ENCODE data around the gene TRIM7. TPM values are rescaled to one million over a fixed set of nuclear protein-coding genes. Genes with fewer than 3 reads are reported as not detected.

The TRIM7 gene
- under 1 TPM; 0.16 to 0.56 (median 0.30) TPM for polyA plus RNA-seq (ENCODE audit: insufficient read length in 4 of 4)

DNA sequence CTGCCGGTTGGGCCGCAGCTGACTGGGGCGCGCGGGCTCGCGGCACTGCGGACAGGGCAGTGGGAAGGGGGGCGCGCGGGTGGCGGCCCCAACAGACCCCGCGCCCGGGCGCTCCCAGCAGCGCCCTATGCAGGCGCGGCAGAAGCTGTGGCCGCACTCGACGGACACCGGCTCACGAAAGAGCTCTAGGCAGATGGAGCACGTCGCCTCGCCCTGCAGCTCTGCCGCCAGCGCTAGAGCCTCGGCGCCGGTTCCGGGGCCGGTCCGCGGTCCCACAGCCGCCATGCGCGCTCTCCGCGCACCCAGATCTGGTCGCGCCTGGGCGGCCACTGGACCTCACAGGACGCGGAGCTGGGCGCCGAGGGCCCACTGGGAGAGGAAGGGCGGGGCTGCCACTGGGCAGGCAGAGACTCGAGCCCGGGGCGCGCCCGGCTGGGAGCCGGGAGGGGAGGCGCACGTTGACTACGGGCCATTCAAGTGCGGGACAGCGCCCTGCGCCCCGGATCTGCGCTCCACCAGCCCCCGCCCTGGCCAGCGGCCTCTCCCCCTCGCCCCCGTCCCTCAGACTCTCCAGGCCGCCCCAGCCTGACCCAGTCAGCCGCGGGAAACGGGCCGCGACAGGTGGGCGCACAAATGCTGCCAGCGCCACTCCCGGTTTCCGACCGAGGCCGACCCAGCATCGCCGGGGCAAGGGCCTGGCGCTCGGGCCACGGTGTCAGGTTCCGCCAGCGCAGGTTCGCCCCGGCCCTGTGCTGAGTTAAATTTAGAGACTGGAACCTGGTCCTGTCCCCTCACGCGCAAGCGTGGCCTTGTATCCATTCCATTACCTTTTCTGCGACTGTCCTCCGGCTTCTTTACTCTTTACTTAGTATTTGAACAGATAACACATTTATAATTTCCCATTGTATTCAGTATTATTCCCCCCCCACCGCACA lies at the start of gene TRIM7:
TRIM7 (minus strand) TSS at position 371 of the 935 bp plus-strand sequence; CDS start at position 285, 86 bp downstream.
- DNase-seq (ENCODE audit: low read depth in 4 of 4, low spot score in 3 of 4) = no peak

DNA sequence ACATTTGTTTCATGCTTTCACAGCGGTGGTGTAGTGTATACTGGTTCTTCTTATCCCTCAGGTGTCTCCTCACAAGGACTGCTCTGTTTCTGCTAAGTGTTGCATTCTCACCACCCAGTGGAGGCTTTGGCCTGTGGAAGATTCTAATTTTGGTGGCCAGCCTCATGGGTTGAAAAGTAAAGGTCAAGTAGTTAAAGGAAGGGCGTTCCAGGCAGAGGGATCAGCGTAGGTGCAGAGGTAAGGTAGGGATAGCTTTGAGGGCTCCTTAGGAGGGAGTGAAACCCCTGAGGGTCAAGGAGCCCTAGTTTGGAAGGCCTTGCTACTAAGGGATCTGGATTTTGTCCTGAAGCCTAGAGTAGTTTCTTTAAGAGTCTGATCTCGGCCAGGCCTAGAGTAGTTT lies 43.3 kb upstream of the TRIM7 start:
- no peak for DNase-seq (ENCODE audit: low read depth in 4 of 4, low spot score in 3 of 4)

DNA sequence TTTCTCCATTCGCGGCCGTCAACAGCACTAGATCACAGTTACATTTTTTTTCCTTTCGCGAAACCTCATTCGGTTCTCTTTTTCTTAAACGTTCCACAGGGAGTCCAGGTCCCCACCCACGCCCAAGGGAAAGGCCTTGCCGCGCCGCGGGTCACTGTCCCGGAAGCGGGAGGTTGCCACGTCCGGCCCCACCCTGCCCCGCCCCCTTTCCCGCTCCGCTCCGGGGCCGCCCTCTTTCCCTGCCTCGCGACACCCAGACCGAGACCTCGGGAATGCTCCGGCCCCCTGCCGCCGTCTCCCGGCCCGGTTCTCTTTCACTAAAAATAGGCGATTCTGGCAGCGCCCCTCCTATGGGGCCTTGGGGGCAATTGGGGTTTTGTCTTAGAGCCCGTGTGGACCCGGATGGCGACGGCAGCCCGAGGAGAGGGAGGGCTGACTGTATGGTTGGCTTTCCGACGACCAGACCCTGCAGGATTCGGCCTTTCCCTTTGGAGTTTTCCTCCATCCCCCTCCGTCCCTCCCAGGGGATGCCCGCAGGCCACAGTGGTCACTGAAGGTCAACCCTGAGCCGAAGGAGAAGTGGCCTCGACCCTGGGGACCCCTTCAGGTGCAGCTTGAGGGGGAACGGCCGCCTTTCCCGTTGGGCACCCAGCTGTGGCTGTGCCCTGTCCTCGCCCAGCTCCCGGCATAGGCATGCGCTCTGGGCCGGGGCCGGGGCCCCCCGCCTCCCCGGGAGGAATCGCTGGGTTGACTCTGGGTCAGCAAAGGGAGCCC lies 41.5 kb upstream of the TRIM7 start:
- peak in 2 of 4 donors; percentile 72 for DNase-seq (ENCODE audit: low read depth in 4 of 4, low spot score in 3 of 4)

DNA sequence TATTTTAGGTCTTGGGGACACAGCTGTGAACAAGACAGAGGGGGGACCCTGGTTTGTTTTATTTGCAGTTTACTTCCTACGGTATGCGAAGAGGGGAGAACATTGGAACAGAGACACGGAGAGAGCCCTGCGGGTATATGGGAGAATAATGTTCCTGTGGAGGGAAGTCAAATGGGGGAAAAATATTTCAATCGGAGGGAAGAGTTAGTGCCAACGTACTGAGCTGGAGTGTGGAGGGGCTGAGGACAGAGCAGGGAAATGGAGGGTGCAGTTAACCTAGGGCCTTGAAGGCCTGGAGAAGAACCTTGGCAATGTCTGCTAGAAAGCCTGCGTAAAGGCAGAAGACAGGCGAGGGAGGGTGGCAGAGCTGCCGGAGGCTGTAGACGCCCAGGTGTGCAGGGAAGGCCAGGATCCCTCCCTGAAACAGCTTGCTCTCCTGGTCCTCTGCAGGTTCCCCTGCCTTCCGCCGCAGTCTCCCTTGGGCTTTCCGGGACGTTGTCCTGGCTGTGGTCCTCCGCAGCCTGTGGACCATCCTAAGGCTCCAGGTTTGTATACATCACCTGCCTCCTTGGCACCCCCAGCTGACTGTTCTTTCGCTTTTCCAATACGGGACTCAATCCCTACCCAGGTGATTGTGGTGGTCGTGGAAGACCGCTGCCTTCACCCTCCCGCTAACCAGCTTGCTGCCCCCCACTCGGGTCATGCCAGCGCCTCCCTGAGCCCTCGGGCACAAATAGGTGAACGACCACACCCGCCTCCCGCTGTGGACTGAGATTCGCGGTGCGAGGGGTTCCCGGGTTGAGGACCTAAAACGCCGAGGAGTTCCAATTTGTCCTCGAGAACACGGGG lies 40.7 kb upstream of the TRIM7 start:
- no peak for DNase-seq (ENCODE audit: low read depth in 4 of 4, low spot score in 3 of 4)

DNA sequence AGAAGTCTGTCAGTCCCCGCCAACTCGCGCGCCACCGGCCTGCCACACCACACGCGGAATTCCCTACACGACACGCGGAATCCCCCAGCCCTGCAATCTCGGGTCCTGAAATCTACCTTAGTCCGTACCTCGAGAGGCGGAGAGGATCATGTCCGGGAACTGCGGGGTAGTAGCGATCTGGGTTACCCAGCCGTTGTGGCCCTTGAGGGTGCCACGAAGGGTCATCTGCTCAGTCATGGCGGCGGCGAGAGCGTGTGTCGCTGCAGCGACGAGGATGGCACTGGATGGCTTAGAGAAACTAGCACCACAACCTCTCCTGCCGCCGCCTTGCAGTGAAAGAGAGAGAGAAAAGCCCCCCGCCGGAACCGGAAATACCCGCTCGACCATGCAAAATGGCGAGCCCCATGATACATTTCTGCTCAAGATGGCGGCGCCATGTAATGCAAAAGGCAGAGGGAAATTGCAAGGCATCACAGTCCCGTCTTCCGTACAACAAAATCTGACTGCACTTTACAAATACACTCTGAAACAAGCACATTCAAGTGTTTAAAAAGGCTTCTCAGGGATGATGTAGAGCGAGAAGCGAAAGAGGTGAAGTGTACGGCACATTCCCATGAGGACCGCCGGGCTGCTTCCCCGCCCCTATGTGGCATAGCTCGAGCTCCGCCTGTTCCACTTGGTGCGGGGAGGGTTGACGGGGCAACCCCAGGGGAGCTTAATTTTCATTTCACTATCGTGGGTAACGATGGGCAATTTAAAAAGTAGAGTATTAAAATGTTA lies 38.8 kb upstream of the TRIM7 start, which contains the start of gene RACK1:
RACK1 (minus strand) TSS at position 343 of the 780 bp plus-strand sequence; CDS start at position 237, 106 bp downstream.
- peak; percentile 89 to 94 (median 92) for DNase-seq (ENCODE audit: low read depth in 4 of 4, low spot score in 3 of 4)

DNA sequence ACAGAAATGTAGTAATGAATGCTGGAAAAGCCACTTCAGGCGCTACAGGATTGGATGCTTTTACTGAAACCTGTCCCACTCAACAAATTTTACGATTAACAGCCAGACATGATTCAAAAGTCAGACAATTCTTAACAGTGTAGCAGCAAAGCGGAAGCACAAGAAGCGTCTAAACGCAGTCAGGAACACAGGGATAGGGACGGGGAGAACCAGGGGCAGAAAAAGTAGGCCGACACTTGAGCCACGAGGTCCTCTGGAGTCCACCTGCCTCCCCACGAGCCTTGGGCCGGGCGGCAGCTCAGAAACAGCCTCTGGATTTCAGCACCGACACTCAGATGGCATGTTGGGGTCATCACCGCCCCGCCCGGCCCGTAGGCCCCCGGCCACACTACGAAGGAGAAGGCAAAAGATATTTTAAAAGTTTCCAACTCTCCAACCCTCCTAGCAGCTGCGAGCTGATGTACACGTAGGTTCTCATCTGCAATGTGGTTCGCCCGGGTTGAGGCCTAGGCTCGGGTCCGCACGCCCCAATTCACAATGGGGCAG lies 38.1 kb upstream of the TRIM7 start:
- DNase-seq (ENCODE audit: low read depth in 4 of 4, low spot score in 3 of 4) = no peak

DNA sequence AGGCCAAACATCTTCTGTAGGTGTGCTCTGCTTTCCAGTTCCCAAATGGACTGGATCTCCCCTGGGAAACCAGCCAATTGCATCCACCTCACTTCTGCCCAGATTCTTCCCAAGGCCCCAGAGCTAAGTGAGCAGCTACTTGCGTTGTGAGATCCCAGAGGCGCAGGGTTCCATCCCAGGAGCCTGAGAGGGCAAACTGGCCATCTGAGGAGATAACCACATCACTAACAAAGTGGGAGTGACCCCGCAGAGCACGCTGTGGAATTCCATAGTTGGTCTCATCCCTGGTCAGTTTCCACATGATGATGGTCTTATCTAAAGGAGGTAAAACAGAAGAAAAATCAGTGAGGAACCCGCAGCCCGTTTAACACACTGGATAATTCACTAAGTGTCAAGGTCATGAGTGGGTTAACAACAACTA lies 37.0 kb upstream of the TRIM7 start:
- DNase-seq (ENCODE audit: low read depth in 4 of 4, low spot score in 3 of 4) = no peak

DNA sequence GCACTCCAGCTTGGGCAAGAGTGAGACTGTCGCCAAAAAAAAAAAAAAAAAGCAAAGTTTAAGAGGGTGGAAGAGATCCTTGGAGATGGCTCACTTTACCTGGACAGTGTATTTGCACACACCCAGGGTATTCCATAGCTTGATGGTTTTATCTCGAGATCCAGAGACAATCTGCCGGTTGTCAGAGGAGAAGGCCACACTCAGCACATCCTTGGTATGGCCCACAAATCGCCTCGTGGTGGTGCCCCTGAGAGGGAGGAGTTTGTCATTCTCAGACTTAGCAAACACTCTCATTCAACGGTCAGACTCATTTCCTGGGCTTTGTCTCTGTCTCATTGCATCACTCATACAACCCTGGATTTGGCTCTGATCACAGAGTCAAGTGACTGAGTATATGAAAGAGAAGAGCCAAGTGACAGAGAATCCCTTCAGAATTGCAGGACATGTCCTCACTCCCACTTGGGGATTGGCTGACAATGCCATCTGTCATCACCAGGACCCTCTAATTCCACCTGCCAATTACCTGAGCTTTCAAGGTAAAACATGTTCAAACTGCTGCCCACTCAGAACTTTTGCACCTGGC lies 36.5 kb upstream of the TRIM7 start:
- DNase-seq (ENCODE audit: low read depth in 4 of 4, low spot score in 3 of 4) = no peak

DNA sequence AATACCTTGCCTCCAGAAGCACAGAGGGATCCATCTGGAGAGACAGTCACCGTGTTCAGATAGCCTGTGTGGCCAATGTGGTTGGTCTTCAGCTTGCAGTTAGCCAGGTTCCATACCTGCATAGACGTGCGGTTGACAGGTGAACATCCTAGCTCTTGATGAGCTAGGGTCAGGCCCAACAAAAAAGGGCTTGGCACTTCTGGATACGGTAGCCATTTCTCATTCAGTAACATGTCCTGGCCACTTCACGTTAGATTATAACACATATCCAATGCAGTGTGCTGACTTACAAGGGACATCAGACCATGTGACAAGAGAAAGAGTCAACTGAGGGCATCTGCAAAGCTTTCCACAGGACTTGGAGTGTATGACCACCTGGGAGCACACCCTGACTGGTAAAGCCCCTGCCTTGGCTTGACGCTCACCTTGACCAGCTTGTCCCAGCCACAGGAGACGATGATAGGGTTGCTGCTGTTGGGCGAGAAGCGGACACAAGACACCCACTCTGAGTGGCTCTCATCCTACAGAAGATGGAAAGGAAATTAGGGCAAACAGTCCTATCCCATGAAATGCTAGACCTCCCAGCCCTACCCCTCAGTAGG lies 34.2 kb upstream of the TRIM7 start:
- no peak for DNase-seq (ENCODE audit: low read depth in 4 of 4, low spot score in 3 of 4)

DNA sequence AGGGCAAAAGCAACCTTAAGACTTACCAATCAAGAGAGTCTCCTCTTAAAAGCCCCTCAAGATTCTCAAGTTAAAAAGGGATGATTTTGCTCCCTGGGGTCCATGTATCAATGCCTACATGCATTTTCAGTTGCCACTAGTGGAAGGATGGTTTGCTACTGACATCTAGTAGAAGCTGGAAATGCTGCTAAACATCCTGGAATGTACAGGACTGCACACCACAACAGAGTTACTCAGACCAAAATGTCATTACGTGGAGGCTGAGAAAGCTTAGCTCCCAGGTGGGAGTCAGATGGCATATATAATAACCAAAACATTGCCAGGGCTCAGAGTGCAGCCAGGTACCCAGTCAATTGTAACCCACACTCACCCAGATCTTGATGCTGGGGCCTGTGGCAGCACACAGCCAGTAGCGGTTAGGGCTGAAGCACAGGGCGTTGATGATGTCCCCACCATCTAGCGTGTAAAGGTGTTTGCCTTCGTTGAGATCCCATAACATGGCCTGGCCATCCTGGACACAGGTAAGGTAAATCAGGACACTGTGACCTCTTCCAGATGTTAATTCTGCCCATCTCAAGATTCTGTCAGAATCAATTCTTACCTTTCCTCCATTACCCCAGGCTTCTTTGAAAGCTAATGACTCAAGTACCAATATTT lies 32.9 kb upstream of the TRIM7 start:
- no peak for DNase-seq (ENCODE audit: low read depth in 4 of 4, low spot score in 3 of 4)

DNA sequence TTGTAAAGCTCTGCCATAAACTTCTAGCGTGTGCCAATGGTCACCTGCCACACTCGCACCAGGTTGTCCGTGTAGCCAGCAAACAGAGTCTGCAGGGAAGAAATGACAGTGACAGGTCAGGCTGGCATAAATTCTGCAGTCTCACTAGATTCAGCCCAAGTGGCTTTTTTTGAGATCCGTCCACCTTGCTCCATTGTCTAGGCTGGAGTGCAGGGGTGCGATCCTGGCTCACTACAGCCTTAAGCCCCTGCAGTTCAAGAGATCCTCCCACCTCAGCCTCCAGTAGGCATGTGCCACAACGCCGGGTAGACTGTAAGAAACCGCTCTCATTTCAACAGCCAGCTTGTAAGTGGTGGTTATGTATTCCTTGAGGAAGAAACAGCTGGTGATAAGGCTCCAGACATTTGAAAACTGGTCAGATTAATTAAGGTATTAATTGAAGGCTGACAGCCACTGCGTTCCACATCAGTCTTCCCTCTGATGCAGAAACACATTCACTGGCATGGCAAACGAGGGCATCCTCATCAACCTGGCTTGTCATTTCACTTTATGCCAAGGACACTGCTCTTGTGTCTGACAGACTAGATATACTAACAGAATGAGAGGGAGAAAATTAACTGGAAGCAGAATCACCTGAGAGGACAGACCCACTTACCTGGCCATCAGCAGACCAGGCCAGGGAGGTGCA lies 32.1 kb upstream of the TRIM7 start:
- no peak for DNase-seq (ENCODE audit: low read depth in 4 of 4, low spot score in 3 of 4)

DNA sequence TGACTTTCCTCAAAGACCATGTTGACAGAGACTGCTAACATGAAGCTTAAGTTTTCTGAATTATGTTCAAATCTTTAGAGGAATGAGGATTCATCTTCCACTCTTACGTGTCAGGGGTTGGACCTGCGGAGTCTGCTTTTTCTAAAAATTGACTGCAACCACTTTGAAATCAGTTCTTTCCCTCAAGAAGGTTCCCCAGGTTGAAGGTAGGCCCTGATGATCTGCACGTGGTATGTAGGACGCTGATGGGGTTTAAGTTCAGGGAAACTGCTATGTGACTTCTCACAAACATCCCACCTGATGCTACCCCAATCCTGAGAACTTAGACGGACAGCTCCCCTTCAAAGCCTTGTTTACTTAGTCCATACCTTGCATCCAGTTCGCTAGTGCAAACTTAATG lies 31.5 kb upstream of the TRIM7 start:
- no peak for DNase-seq (ENCODE audit: low read depth in 4 of 4, low spot score in 3 of 4)

DNA sequence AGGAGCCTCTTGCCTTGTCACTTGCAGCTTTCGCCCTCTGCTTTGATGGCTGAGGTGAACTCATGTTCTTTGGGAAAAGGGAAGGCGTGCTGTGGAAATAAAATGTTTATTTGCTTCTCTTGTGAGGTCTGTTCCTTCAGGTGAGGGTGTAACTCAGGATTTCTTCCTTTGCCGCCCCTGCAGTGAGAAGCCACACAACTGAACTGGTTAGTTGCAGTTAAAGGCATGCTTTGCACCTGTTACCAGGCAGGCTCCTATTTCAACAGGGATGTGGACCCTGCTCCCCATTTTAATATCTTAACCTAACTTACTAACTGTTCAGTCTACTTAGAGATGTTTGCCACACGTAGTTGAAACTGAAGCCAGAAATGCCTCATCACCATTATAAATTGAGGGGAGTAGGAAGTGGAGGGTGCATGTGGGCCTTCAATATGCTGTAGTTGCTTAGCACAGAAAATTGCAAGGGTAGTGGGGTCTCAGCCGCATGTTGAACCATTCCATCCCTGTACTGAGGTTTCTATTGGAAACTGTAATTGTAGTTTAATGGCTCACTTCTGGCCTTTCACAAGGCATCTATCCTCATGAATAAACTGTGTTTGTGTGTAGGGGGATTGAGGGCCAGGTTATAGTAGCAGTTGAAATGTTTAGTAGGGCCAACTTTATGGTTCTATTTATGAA lies 30.8 kb upstream of the TRIM7 start:
- no peak for DNase-seq (ENCODE audit: low read depth in 4 of 4, low spot score in 3 of 4)

DNA sequence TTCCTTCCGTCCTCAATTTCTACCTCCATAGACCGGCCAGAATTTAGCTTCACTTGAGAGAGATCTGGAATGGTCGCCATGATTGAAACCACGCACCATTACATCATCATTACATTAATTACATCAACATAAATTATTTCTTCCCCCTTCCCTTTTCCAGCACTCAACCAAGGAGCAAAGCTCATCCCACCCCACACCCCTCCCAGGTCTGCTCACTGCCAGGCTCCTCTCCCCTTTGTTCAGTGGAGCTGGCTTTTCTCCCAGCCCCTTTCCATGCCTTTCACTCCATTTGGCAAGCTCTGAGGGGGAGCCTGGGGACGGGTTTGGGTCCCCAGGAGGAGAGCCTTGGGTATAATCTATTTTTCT lies 30.3 kb upstream of the TRIM7 start:
- DNase-seq (ENCODE audit: low read depth in 4 of 4, low spot score in 3 of 4) = no peak

DNA sequence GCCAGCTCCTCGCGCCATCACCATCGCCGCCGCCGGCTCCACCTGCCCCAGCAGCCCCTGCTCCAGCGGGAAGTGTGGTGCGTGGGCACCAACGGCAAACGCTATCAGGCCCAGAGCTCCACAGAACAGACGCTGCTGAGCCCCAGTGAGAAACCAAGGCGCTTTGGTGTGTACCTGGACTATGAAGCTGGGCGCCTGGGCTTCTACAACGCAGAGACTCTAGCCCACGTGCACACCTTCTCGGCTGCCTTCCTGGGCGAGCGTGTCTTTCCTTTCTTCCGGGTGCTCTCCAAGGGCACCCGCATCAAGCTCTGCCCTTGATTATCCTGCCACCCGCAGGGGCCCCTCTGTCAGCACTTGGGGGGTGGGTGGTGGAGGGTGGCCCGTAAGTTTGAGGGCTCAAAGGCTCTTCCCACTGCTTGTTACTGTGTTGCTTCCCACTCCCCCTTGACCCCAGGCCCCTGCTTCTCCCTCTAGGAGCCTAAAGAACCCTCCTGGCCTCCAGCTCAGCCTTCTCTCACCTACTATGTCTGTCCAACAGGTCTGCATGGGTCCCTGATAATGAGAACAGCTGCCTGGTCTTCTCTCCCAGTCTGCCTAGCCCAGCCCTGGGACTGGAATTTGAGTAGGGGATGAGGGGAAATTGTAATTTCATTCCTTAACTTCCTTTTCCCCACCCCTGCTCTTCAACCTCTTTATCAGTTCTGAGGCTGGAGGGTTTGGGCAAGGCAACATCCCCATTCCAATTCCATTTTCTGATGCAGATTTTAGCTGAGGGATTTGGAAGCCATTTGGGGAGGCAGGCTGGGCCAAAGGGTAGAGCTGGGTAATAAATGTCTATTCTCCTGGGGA lies 29.7 kb upstream of the TRIM7 start:
- no peak for DNase-seq (ENCODE audit: low read depth in 4 of 4, low spot score in 3 of 4)

DNA sequence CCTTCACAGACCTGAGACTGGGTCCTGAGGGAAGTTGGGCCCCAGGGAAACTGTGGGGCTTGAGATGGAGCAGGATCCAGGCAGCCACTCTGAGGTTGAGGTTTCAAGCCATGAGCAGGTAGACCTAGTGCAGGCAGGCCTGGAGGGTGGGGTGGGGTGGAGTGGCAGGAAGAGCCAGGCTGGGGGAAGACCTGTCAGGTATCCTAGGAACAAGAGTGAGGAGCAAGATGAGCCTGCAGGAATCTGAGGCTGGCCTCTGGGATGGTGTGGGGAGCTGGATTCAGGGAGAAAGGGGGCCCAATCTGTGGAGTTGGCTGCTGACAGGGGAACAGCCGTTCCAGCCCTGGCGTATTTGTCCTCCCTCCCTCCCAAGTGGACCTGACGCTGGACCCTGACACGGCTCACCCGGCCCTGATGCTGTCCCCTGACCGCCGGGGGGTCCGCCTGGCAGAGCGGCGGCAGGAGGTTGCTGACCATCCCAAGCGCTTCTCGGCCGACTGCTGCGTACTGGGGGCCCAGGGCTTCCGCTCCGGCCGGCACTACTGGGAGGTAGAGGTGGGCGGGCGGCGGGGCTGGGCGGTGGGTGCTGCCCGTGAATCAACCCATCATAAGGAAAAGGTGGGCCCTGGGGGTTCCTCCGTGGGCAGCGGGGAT lies 28.9 kb upstream of the TRIM7 start:
- no peak for DNase-seq (ENCODE audit: low read depth in 4 of 4, low spot score in 3 of 4)
